GM18858 (cell line): ENCODE results near the gene DEFB121.
"Not testable (repeated sequence)": the region's sequence is repeated elsewhere in the genome, so short reads cannot be mapped to it uniquely, and the experiment has no call there.

ENCODE experiments used
- ATAC-seq: cut with Tn5 transposase; IDR thresholded peaks from one replicate; pipeline ENCODE4 v1.9.1; 2021; ENCODE audit not compliant: unreplicated experiment

The DEFB121 gene

DNA sequence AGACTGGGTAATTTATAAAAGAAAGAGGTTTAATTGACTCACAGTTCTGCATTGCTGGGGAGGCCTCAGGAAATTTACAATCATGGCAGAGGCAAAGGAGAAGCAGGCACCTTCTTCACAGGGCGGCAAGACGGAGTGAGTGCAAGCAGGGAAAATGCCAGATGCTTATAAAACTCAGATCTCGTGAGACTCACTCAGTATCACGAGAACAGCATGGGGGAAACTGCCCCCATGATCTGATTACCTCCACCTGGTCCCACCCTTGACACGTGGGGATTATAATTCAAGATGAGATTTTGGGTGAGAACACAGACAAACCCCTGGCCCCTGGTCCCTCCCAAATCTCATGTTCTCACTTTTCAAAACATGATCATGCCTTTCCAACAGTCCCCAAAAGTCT is 41.7 kb downstream of the DEFB121 start:
- not testable (repeated sequence) for ATAC-seq

DNA sequence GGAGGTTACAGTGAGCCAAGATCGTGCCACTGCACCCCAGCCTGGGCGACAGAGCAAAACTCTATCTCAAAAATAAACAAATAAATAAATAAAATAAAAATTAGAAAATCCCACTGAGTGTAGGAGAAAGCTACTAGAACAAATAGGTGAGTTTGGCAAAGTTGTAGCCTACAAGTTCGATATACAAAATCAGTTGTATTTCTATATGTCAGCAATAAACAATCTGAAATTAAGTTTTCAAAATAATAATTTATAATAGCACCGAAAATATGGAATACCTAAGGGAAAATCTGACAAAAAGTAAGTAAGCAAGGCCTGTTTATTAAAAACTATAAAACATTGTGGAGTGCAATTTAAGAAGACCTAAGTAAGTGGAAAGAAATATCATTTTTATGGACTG is 42.7 kb downstream of the DEFB121 start:
- ATAC-seq = no peak

DNA sequence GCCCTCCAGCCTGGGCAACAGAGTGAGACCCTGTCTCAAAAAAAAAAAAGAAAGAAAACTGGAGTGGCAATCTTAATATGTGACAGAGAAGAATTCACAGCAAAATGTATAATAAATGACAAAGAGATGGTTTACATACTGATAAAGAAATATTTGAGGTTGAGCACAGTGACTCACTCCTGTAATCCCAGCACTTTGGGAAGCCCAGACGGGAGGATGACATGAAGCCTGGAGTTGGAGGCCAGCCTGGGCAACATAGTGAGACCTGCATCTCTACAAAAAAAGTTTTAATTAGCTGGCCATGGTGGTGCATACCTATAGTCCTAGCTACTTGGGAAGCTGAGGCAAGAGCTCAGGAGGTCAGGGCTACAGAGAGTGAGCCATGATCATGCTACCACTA is 50.0 kb downstream of the DEFB121 start:
- ATAC-seq = no peak
